HCT116 (cell line): ENCODE measurements around the gene HHAT.

ENCODE experiments used
- EGR1 ChIP-seq: IDR thresholded peaks from 2 replicates; pipeline ENCODE4 v1.6.1; 2012; ENCODE audit warnings: low read depth
- EZH2 ChIP-seq: fragments of 200-600 bp; sonication (generic); IDR thresholded peaks from 2 replicates; pipeline ENCODE4 v1.6.1; 2017; ENCODE audit warnings: antibody characterized with exemption, mixed run types
- SRF ChIP-seq: IDR thresholded peaks from 2 replicates; pipeline ENCODE4 v1.6.1; 2012; ENCODE audit warnings: low read depth
- YY1 ChIP-seq: IDR thresholded peaks from 2 replicates; pipeline ENCODE4 v1.6.1; 2011; ENCODE audit warnings: low read length, low read depth, moderate library complexity, mild to moderate bottlenecking; ENCODE audit not compliant: insufficient replicate concordance; ENCODE audit errors: extremely low read depth
- TF ChIP-seq, protein P1 (sequence below), 3 experiments: fragments of 200-600 bp in 1 of 3; sonication (generic) in 1 of 3; IDR thresholded peaks in 2 of 3; conservative IDR thresholded peaks in 1 of 3; 2 replicates each; pipeline ENCODE4 v1.5.1; 2012 to 2017; ENCODE audit warnings: low read depth in 2 of 3, low read length in 2 of 3, antibody characterized with exemption in 1 of 3, borderline replicate concordance in 1 of 3, control low read depth in 1 of 3, mild to moderate bottlenecking in 1 of 3, mixed read lengths in 1 of 3, mixed run types in 1 of 3, moderate library complexity in 1 of 3; ENCODE audit not compliant: insufficient read depth in 1 of 3
- TF ChIP-seq, protein P2 (sequence below): IDR thresholded peaks from 2 replicates; pipeline ENCODE4 v1.6.1; 2012; ENCODE audit warnings: low read depth
- TF ChIP-seq, protein P3 (sequence below): IDR thresholded peaks from 2 replicates; pipeline ENCODE4 v1.6.1; 2012

DNA sequence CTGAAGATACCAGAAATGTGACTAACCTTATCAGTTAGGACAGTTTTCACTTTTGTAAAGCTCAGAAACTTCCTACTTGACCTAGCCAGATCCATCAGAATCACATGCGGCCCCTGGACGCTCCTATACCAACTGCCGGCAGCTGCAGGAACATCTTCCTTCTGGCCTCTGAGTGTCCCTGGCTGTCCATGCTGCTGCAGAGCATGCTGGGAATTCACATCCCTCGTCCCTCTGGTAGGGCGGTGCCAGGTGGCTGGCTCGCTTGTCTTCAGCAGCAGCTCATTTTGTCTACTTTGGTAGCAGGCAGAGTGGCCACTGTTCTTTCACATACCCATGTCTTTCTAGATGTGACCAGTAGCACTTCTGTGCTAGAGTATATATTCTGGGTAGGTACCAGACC, 34.4 kb downstream of the HHAT start:
- TF ChIP-seq EZH2 (no peak), EGR1 (no peak), SRF (no peak), YY1 (no peak)
- TF ChIP-seq, protein P1, sequence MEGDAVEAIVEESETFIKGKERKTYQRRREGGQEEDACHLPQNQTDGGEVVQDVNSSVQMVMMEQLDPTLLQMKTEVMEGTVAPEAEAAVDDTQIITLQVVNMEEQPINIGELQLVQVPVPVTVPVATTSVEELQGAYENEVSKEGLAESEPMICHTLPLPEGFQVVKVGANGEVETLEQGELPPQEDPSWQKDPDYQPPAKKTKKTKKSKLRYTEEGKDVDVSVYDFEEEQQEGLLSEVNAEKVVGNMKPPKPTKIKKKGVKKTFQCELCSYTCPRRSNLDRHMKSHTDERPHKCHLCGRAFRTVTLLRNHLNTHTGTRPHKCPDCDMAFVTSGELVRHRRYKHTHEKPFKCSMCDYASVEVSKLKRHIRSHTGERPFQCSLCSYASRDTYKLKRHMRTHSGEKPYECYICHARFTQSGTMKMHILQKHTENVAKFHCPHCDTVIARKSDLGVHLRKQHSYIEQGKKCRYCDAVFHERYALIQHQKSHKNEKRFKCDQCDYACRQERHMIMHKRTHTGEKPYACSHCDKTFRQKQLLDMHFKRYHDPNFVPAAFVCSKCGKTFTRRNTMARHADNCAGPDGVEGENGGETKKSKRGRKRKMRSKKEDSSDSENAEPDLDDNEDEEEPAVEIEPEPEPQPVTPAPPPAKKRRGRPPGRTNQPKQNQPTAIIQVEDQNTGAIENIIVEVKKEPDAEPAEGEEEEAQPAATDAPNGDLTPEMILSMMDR (IDR thresholded peaks at IDR 0.05 in 2 of 3, conservative IDR thresholded peaks at IDR 0.05 in 1 of 3; ENCODE audit: borderline replicate concordance in 1 of 3, insufficient read depth in 1 of 3, low read depth in 2 of 3, low read length in 2 of 3), result no peak
- TF ChIP-seq, protein P2, sequence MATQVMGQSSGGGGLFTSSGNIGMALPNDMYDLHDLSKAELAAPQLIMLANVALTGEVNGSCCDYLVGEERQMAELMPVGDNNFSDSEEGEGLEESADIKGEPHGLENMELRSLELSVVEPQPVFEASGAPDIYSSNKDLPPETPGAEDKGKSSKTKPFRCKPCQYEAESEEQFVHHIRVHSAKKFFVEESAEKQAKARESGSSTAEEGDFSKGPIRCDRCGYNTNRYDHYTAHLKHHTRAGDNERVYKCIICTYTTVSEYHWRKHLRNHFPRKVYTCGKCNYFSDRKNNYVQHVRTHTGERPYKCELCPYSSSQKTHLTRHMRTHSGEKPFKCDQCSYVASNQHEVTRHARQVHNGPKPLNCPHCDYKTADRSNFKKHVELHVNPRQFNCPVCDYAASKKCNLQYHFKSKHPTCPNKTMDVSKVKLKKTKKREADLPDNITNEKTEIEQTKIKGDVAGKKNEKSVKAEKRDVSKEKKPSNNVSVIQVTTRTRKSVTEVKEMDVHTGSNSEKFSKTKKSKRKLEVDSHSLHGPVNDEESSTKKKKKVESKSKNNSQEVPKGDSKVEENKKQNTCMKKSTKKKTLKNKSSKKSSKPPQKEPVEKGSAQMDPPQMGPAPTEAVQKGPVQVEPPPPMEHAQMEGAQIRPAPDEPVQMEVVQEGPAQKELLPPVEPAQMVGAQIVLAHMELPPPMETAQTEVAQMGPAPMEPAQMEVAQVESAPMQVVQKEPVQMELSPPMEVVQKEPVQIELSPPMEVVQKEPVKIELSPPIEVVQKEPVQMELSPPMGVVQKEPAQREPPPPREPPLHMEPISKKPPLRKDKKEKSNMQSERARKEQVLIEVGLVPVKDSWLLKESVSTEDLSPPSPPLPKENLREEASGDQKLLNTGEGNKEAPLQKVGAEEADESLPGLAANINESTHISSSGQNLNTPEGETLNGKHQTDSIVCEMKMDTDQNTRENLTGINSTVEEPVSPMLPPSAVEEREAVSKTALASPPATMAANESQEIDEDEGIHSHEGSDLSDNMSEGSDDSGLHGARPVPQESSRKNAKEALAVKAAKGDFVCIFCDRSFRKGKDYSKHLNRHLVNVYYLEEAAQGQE, result no peak
- TF ChIP-seq, protein P3, sequence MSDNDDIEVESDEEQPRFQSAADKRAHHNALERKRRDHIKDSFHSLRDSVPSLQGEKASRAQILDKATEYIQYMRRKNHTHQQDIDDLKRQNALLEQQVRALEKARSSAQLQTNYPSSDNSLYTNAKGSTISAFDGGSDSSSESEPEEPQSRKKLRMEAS, result no peak
